ENCODE results near the gene CELF4. TPM values are rescaled to one million over a fixed set of nuclear protein-coding genes. Genes with fewer than 3 reads are reported as not detected.

Gene CELF4
- polyA plus RNA-seq, 2 donors, result 0.02 to 0.06 TPM

DNA sequence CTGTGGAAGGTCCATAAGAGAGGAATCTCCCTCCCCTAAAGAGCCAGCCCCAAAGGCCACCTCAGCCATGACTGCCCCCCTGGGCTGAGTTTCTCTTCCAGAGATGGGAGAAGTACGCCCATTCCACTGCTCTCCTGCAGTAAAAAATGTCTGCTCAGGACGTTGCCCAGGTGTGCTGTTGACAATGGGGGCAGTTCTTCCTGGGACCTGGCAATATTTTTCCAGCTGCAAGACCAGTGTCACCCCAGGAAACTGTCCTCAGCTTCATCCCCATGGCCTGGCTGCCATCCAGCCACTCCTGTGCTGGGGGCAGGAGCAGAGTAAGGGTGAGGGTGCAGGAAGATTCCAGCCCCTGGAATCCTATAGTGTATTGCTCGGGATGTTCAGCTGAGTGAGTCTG, 14.3 kb downstream of the CELF4 start:
- H3K9me3 ChIP-seq (ENCODE audit: control insufficient read depth in 2 of 2, insufficient read depth in 1 of 2, low read depth in 1 of 2, low read length in 1 of 2), result no peaks in the 10 kb centered on the region
- WGBS, 2 donors, result 58 to 73% methylated on average over 3 of the region's 3 CpGs
- no peaks in the 10 kb centered on the region for H3K27me3 ChIP-seq (ENCODE audit: control insufficient read depth in 1 of 2, insufficient read depth in 2 of 2, low read length in 2 of 2)
- H3K4me3 ChIP-seq (ENCODE audit: low read depth in 1 of 2, low read length in 2 of 2), result no peak overlapping the region
- no peaks in the 10 kb centered on the region for H3K4me1 ChIP-seq (ENCODE audit: control insufficient read depth in 2 of 2, insufficient read depth in 2 of 2, low read length in 1 of 2)
- no peak overlapping the region for H3K27ac ChIP-seq (ENCODE audit: low read depth in 2 of 2, low read length in 1 of 2)
- H3K36me3 ChIP-seq (ENCODE audit: control insufficient read depth in 2 of 2, insufficient read depth in 2 of 2, low read length in 1 of 2), result no peaks in the 10 kb centered on the region

- Histone ChIP-seq H3K4me3 (ENCODE audit: low read depth in 1 of 2, low read length in 2 of 2) (no peak overlapping the region), H3K36me3 (ENCODE audit: control insufficient read depth in 2 of 2, insufficient read depth in 2 of 2, low read length in 1 of 2) (no peaks in the 10 kb centered on the region), H3K27me3 (ENCODE audit: control insufficient read depth in 1 of 2, insufficient read depth in 2 of 2, low read length in 2 of 2) (no peaks in the 10 kb centered on the region), H3K27ac (ENCODE audit: low read depth in 2 of 2, low read length in 1 of 2) (no peak overlapping the region), H3K9me3 (ENCODE audit: control insufficient read depth in 2 of 2, insufficient read depth in 1 of 2, low read depth in 1 of 2, low read length in 1 of 2) (no peaks in the 10 kb centered on the region), H3K4me1 (ENCODE audit: control insufficient read depth in 2 of 2, insufficient read depth in 2 of 2, low read length in 1 of 2) (no peaks in the 10 kb centered on the region)
- WGBS, 2 donors, result 68 to 86% methylated on average over 10 of the region's 10 CpGs
Measured at GRCh38 chr18:37550118-37550875, 15.3 kb downstream of the CELF4 start.

DNA sequence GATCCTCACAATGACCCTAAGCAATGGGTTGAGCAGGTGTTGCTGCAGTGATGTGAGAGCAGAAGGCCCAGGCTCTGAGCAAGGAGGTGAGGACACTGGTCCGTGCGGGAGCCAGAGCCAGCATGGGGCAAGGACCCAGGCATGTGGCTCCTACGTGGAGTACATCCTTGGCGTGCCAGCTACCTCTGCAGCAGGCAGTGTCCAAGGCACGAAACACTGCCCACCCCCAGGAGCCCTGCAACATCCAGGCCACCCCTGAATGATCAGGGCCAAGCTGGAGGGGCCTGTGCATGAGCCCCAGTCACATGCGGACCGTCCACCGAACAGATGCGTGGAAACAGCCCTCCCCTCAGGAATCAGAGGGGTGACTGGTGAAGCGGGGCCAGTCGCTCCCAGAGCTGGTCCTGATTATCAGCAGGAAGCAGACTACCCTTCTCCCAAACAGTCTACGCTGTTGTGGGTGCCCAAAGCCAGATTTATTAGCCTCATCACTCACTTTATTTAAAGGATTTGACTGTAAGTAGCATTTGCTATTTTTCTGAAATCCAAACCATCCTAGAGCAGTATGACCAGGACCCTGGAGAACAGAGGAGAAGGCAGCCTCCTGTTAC, 16.8 kb downstream of the CELF4 start:
- Histone ChIP-seq H3K36me3 (ENCODE audit: control insufficient read depth in 2 of 2, insufficient read depth in 2 of 2, low read length in 1 of 2) (no peaks in the 10 kb centered on the region), H3K4me3 (ENCODE audit: low read depth in 1 of 2, low read length in 2 of 2) (no peak overlapping the region), H3K9me3 (ENCODE audit: control insufficient read depth in 2 of 2, insufficient read depth in 1 of 2, low read depth in 1 of 2, low read length in 1 of 2) (peaks cover 0 to 3% of the 10 kb centered on the region in 2 donors), H3K4me1 (ENCODE audit: control insufficient read depth in 2 of 2, insufficient read depth in 2 of 2, low read length in 1 of 2) (no peaks in the 10 kb centered on the region), H3K27me3 (ENCODE audit: control insufficient read depth in 1 of 2, insufficient read depth in 2 of 2, low read length in 2 of 2) (no peaks in the 10 kb centered on the region), H3K27ac (ENCODE audit: low read depth in 2 of 2, low read length in 1 of 2) (no peak overlapping the region)
- 77 to 81% methylated on average over 12 of the region's 12 CpGs for WGBS, 2 donors

- peaks cover 0 to 3% of the 10 kb centered on the region in 2 donors for H3K9me3 ChIP-seq (ENCODE audit: control insufficient read depth in 2 of 2, insufficient read depth in 1 of 2, low read depth in 1 of 2, low read length in 1 of 2)
- H3K4me1 ChIP-seq (ENCODE audit: control insufficient read depth in 2 of 2, insufficient read depth in 2 of 2, low read length in 1 of 2), result no peaks in the 10 kb centered on the region
- no peak overlapping the region for H3K4me3 ChIP-seq (ENCODE audit: low read depth in 1 of 2, low read length in 2 of 2)
- 57 to 64% methylated on average over 4 of the region's 4 CpGs for WGBS, 2 donors
- no peaks in the 10 kb centered on the region for H3K27me3 ChIP-seq (ENCODE audit: control insufficient read depth in 1 of 2, insufficient read depth in 2 of 2, low read length in 2 of 2)
- H3K27ac ChIP-seq (ENCODE audit: low read depth in 2 of 2, low read length in 1 of 2), result no peak overlapping the region
- no peaks in the 10 kb centered on the region for H3K36me3 ChIP-seq (ENCODE audit: control insufficient read depth in 2 of 2, insufficient read depth in 2 of 2, low read length in 1 of 2)
Measured at GRCh38 chr18:37547196-37547827, 18.3 kb downstream of the CELF4 start.

DNA sequence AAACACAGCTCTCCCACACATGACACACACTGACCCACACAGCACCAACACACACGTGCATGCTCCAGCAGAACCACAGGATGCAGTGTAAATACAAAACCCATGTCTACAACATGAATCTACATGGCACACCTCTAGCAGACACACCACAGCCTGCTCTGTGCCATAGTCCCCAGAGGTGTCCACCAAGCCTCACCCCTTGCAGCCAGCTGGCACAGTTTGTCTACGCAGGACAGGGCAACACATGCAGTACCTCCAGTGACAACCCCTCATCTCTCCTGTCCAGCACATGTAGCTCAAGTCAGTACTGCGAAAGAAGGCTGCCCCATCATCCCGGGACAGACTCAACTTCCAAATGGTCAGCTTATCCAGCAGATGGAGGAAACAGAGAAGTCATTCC, 18.9 kb downstream of the CELF4 start:
- H3K36me3 ChIP-seq (ENCODE audit: control insufficient read depth in 2 of 2, insufficient read depth in 2 of 2, low read length in 1 of 2), result no peaks in the 10 kb centered on the region
- H3K9me3 ChIP-seq (ENCODE audit: control insufficient read depth in 2 of 2, insufficient read depth in 1 of 2, low read depth in 1 of 2, low read length in 1 of 2), result peaks cover 0 to 3% of the 10 kb centered on the region in 2 donors
- no peak overlapping the region for H3K27ac ChIP-seq (ENCODE audit: low read depth in 2 of 2, low read length in 1 of 2)
- H3K4me3 ChIP-seq (ENCODE audit: low read depth in 1 of 2, low read length in 2 of 2), result no peak overlapping the region
- 72 to 74% methylated on average over 4 of the region's 4 CpGs for whole genome bisulfite sequencing, 2 donors
- no peaks in the 10 kb centered on the region for H3K4me1 ChIP-seq (ENCODE audit: control insufficient read depth in 2 of 2, insufficient read depth in 2 of 2, low read length in 1 of 2)
- no peaks in the 10 kb centered on the region for H3K27me3 ChIP-seq (ENCODE audit: control insufficient read depth in 1 of 2, insufficient read depth in 2 of 2, low read length in 2 of 2)

DNA sequence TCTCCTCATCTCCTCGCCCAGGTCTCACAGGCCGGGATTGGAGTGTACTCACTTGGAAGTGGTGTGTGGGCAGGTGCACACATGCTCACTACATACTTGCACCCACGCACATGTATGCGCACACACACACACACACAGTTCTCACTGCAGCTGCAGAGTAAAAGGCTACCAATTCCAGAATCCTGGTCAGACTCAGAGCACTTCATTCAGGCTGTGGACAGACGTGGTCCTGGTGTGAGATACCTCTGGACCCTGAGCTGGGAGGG, 19.4 kb downstream of the CELF4 start:
- Histone ChIP-seq H3K36me3 (ENCODE audit: control insufficient read depth in 2 of 2, insufficient read depth in 2 of 2, low read length in 1 of 2) (no peaks in the 10 kb centered on the region), H3K4me3 (ENCODE audit: low read depth in 1 of 2, low read length in 2 of 2) (no peak overlapping the region), H3K4me1 (ENCODE audit: control insufficient read depth in 2 of 2, insufficient read depth in 2 of 2, low read length in 1 of 2) (no peaks in the 10 kb centered on the region), H3K27me3 (ENCODE audit: control insufficient read depth in 1 of 2, insufficient read depth in 2 of 2, low read length in 2 of 2) (no peaks in the 10 kb centered on the region), H3K27ac (ENCODE audit: low read depth in 2 of 2, low read length in 1 of 2) (no peak overlapping the region), H3K9me3 (ENCODE audit: control insufficient read depth in 2 of 2, insufficient read depth in 1 of 2, low read depth in 1 of 2, low read length in 1 of 2) (peaks cover 0 to 3% of the 10 kb centered on the region in 2 donors)
- 80 to 82% methylated on average over 5 of the region's 5 CpGs for WGBS, 2 donors

DNA sequence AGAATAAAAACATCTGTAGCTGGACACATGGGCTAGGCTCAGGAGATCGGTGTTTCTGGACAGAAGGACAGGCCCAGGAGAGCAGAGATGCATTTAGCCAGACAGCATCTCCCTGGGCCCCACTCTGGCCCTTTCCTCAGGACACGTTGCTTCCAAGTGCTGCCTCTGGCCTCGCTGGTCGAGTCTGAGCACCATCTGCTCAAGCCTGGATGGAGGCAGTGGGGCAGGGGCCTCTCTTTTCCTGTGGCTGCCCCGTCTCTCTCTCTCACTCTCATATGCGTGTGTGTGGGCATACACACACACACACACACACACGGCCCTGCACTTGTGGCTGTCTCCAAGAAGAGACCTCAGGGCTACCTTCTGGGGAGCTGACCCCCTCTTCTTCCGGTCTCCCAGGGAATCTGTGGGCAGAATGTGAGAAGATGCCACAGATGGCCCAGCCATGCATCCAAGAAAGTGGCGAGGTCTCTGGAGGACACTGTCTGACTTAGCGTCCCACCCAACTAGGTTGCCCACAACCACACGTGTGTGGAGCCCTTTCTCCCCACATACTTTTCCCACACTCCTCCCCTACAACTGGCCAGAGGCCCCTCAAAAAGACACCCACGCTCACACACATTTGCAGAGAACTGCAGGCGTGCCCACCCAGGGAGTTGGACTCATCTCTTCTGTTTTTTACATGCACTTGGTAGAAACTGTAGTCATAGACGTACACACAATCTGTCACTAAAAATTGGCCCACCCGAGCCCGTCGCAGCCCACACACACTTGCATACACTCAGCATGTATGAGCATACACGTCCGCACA, 19.9 kb downstream of the CELF4 start:
- no peaks in the 10 kb centered on the region for H3K27me3 ChIP-seq (ENCODE audit: control insufficient read depth in 1 of 2, insufficient read depth in 2 of 2, low read length in 2 of 2)

GRCh38 chr18:37544713-37545112, 20.9 kb downstream of the CELF4 start:
- Histone ChIP-seq H3K4me1 (ENCODE audit: control insufficient read depth in 2 of 2, insufficient read depth in 2 of 2, low read length in 1 of 2) (no peaks in the 10 kb centered on the region), H3K27me3 (ENCODE audit: control insufficient read depth in 1 of 2, insufficient read depth in 2 of 2, low read length in 2 of 2) (no peaks in the 10 kb centered on the region), H3K27ac (ENCODE audit: low read depth in 2 of 2, low read length in 1 of 2) (no peak overlapping the region), H3K36me3 (ENCODE audit: control insufficient read depth in 2 of 2, insufficient read depth in 2 of 2, low read length in 1 of 2) (no peaks in the 10 kb centered on the region), H3K4me3 (ENCODE audit: low read depth in 1 of 2, low read length in 2 of 2) (no peak overlapping the region), H3K9me3 (ENCODE audit: control insufficient read depth in 2 of 2, insufficient read depth in 1 of 2, low read depth in 1 of 2, low read length in 1 of 2) (peaks cover 0 to 3% of the 10 kb centered on the region in 2 donors)
- 60 to 62% methylated on average over 5 of the region's 5 CpGs for WGBS, 2 donors

More for the DNA sequence above, 19.9 kb downstream of the CELF4 start:
- 80 to 81% methylated on average over 19 of the region's 19 CpGs for whole genome bisulfite sequencing, 2 donors
- Histone ChIP-seq H3K4me3 (ENCODE audit: low read depth in 1 of 2, low read length in 2 of 2) (no peak overlapping the region), H3K9me3 (ENCODE audit: control insufficient read depth in 2 of 2, insufficient read depth in 1 of 2, low read depth in 1 of 2, low read length in 1 of 2) (peaks cover 0 to 3% of the 10 kb centered on the region in 2 donors), H3K4me1 (ENCODE audit: control insufficient read depth in 2 of 2, insufficient read depth in 2 of 2, low read length in 1 of 2) (no peaks in the 10 kb centered on the region), H3K27ac (ENCODE audit: low read depth in 2 of 2, low read length in 1 of 2) (no peak overlapping the region), H3K36me3 (ENCODE audit: control insufficient read depth in 2 of 2, insufficient read depth in 2 of 2, low read length in 1 of 2) (no peaks in the 10 kb centered on the region)

GRCh38 chr18:37544217-37544616, 21.4 kb downstream of the CELF4 start:
- no peak overlapping the region for H3K27ac ChIP-seq (ENCODE audit: low read depth in 2 of 2, low read length in 1 of 2)
- 77 to 83% methylated on average over 10 of the region's 10 CpGs for WGBS, 2 donors
- peaks cover 0 to 5% of the 10 kb centered on the region in 2 donors for H3K9me3 ChIP-seq (ENCODE audit: control insufficient read depth in 2 of 2, insufficient read depth in 1 of 2, low read depth in 1 of 2, low read length in 1 of 2)
- H3K27me3 ChIP-seq (ENCODE audit: control insufficient read depth in 1 of 2, insufficient read depth in 2 of 2, low read length in 2 of 2), result no peaks in the 10 kb centered on the region
- H3K4me1 ChIP-seq (ENCODE audit: control insufficient read depth in 2 of 2, insufficient read depth in 2 of 2, low read length in 1 of 2), result no peaks in the 10 kb centered on the region
- no peaks in the 10 kb centered on the region for H3K36me3 ChIP-seq (ENCODE audit: control insufficient read depth in 2 of 2, insufficient read depth in 2 of 2, low read length in 1 of 2)
- no peak overlapping the region for H3K4me3 ChIP-seq (ENCODE audit: low read depth in 1 of 2, low read length in 2 of 2)

Data from esophagus (tissue), 2 donors.